AG08396 (cell line): ENCODE measurements around the gene PCSK9.

ENCODE experiments used
- DNase-seq: peaks from one replicate; pipeline ENCODE4 v3.0.0; 2012; ENCODE audit warnings: low spot score, mixed read lengths

Gene PCSK9

GRCh38 chr1:55039342-55040082, at the start of gene PCSK9:
Gene PCSK9, plus strand, starts transcription at chr1:55039548. Its CDS starts 290 bp downstream, at chr1:55039838.
- peak; percentile 48 for DNase-seq

DNA sequence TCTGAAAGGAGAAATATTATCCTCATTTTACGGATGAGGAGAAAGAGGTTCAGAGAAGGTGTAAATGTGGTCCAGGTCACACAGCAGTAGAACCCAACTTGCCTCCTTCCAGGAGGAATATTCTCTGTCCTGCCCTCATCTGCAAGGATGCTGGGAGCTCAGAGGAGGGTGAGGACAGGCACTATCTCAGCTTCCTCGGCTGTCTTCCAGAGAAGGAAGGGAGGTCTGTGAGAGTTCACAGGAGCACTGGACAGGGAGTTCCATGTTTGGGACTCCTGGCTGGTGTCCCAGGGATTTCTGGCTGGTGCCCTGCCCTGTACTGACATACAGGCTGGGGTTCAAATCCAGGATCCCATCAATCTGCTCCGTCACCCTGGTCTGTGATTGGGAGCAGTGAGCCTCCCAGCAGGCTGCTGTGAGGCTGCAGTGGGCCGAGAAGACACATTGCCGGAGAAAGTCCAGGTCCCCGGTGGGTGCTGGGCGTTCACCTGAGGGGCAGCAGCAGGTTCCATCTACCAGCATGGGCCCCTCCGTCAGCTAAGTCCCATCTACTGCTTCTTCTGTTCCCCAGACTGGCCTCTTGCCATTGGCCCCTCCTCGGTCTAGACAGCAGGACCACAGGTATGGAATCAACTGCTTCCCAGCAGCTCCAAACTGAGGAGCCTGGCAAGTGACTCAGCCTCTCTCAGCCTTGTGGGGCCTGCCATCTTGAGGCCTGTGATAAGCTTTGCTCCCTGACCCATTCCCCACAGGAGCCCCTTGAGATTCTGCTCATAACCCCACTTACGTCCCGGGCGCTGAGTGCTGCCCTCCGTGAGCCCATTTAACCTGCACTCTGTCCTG, 49.2 kb upstream of the PCSK9 start:
- no peak for DNase-seq

- no peak for DNase-seq
Observed at GRCh38 chr1:54990916-54991315, 48.4 kb upstream of the PCSK9 start.

DNA sequence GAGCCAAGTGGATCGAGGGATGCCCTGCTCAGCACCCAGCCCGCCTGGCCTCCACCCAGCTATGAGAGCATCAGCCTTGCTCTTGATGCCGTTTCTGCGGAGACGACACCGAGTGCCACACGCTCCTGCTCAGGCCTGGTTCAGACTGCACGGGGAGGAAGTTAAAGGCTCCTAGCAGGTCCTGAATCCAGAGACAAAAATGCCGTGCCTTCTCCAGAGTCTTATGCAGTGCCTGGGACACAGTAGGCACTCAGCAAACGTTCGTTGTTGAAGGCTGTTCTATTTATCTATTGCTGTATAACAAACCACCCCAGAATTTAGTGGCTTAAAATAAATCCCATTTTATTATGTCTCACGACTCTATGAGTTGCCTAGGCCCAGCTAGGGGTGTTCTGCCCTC, 47.4 kb upstream of the PCSK9 start:
- DNase-seq: no peak

DNA sequence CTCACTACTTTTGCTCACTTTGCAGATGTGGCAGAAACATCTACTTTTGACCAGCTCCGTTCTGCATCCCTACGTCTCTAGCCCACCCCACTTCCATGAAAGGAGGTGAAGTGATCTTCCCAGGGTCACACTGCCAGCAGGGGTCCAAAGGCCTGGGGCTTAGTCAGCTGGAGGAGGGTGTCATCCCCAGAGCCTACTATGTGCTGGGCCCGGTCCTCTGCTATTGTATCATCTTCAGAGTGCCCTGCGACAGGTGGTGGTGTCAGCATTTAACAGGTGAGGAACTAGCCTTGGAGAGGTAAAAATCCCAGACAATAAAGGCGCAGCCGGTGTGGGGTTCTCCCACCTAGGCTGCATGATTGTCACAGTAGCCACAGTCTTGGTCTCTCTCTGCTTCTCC, 46.2 kb upstream of the PCSK9 start:
- no peak for DNase-seq

DNA sequence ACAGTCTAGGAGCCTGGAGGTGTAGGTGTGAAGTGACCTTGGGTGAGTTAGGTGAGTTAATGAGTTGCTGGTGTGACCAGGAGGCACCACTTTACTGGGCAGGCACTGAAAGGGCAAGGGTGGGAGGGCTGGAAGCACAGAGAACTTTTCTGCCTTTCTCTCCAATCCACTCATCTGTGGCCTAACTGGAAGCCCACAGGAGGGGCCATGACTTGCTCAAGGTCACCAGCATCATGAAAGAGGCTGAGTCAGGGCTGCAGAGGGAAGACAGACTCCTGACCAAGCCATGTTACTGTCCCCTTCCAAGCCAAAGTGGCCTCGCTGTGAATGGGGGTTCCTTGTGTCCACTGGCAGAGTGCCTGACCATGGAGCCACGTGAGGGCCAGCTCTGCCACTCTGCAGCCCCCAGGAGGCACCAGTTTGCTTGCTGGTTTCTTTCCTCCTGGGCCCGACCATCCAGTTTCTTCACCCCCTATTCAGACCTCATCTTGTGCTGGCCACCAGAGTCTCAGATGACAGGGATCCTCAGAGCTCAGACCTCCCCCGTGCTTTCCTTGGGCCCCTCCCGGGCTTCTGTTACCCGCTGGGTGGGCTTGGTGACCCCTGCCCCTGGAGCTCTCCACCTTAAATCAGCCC, 44.9 kb upstream of the PCSK9 start:
- DNase-seq: no peak

DNA sequence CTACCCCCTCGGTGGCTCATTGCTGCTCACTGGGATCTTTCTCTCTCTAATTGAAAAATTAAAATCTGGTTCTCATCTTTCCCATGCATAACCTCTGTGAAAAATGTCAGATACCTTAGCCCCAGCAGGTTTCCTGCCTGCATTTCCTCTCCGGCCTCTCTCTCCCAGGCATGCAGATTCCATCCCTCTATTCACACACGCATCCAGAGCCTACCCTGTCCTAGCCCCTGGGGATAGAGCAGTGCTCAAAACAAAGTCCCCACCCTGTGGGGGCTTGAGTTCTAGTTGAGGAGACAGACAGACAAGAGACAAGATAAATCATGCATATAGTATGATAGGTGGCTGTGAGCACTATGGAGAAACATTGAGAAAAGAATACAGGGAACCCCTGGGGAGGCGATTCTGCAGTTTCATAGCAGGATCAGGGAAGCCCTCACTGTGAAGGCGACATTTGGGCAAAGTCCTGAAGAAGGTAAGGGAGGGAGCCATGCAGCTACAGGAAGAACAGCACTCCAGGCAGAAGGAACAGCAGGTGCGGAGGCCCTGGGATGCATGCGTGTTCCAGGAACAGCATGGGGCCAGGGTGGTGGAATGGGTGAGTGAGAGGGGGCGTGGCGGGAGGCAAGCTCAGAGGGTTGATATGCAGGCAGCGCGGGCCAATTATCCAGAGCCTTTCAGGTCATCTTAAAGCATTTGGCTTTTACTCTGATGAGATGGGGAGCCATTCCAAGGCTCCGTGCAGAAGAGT, 44.2 kb upstream of the PCSK9 start:
- no peak for DNase-seq

- no peak for DNase-seq
Observed at GRCh38 chr1:54995835-54996234, 43.5 kb upstream of the PCSK9 start.

DNA sequence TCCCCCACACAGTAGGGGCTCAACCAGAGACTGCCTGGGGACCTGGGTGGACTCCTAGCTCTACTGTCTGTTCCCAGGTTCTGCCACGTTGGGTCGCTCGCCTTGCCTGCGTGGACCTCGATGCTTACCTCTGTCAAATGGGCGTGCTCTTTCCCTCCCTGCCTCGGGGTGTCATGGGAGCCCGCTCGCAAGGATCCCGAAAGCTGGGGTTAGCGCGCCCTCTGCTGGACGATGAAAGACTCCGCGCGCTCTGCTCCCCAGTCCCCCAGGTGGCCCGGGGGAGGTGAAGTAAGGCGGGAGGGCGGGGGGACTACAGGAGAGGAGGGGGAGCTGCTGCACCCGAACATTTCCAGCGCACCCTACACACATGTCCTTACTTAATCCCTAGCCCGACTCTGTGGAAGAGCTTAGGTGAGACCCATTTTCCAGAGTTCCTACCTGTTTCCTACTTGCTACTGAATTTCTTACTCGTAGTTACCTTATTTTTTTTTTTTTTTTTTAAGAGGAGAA, 42.9 kb upstream of the PCSK9 start:
- peak; percentile 92 for DNase-seq

DNA sequence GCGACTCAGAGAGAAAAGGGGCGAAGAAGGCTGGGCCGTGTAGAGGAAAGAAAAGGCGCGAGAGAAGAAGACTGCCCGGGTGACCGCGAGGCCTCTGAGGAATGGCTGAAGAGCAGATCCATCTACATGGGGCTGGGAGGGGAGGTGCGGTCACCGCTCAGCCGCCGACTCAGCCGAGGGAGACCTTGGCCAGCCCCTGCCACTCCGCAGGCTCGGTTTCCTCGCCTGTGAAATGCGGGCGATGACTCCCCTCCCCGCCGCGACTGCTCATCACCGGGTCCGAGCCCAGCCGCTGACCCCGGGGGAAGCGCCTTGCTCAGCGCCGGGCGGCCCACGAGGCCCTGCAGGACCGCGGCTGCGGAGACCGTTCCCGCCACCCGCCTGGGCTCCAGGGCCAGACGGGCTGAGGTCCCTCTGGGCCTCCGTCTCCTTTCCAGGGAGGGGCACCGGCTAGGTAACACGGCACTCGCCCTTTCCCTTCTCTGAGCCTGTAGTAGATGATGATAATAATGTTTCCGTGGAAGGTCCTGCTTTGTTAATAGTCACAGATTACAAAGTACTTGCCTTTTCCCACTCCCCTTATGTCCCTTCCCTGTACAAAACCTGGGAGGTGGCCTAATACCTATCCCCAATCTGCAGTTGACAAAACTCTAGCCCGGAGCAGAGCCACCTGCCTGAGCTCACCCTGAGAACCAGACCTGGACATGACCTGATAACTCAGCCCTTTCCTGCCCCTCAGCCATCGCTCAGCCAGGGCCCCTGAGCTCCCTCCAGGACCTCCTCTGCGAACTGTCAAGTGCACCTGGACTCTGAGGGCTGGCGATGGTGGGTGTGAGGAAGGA, 42.3 kb upstream of the PCSK9 start:
- DNase-seq: peak; percentile 45

- no peak for DNase-seq
Observed at GRCh38 chr1:54997711-54997986, 41.7 kb upstream of the PCSK9 start.

DNA sequence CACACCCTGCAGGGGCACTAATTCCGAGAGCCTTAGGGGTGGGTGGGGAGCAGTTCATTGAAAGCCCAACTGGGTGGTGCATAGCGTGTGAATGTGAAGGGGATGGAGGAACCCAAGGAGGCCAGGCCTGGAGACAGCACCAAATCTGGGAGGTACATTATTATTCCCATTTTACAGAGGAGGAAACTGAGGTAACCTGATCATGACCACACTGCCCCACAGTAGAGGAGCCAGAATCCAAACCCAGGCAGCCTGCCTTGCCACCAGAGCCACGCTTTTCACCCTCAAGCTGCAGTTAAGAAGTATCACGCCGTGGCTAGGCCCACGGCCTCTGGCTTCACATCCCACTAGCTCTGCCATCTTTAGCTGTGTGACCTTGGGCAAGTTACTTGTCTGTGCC, 41.2 kb upstream of the PCSK9 start:
- DNase-seq: no peak

DNA sequence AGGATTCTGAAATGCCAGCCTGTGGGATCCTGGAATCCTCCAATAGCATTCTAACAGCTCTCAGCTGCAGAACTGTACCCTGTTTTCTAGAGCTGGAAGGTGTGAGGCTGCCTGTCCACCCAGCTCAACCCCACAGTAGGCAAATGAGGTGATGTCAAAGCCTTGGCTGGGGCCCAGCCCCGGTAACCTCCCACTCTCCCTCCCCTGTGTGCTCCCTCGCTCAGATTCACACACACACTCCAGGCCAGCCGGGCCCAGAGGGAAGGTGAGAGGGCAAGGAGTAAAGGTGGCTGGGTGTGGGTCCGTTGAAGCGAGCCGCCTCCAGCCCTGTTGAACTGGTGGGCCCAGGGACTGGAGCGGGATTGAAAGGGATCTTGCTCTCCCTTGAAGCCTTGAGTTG, 40.7 kb upstream of the PCSK9 start, which contains the start of gene BSND:
BSND (plus strand) TSS at position 257 of the 400 bp plus-strand sequence. CDS start 254 bp downstream, outside the sequence.
- DNase-seq: no peak

DNA sequence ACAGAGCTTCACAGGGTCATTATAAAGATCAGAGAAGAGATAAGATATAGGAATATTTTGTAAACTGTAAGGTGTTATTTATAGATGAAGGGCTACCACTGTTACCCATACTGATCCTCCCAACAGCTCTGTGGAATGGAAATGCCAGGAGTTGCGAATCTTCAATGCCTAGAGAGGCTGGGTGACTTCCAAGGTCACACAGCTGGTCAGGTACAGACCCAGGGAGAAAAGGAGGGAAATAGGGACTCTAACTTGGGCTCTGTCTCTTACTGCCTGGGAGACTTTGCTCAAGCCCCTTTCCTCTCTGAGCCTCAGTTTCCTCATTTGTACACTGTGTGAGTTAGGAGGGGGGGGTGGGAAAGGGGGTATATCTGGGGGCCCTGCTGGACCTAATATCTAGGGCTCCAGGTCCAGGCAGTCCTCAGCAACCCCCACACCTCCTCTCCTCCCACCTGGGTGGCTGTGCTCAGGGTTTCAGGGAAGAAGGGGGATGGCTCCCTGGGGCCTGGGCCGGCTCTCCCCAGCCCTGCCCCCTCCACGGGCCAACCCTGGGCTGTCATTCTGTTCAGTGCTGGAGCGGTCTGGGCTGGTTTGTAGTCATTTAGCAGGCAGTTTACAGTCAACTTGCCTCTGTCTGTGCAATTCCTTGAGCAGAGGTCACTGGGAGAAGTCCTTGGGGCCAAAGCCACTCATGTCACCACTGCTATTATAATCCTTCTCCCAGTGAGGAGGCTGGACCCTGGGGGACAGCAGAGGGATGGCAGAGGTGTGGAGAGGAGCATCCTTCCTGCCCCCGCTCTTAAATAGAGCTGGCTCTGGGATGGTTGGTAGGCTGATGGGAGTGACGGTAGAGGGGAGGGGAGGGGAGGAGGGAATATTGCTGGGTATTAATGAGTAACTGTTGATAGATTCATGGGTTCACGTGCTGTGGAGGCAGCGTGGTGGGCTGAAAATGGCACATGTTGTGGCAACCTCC, 39.0 kb upstream of the PCSK9 start:
- no peak for DNase-seq

- no peak for DNase-seq
Observed at GRCh38 chr1:55001311-55001710, 38.0 kb upstream of the PCSK9 start.

DNA sequence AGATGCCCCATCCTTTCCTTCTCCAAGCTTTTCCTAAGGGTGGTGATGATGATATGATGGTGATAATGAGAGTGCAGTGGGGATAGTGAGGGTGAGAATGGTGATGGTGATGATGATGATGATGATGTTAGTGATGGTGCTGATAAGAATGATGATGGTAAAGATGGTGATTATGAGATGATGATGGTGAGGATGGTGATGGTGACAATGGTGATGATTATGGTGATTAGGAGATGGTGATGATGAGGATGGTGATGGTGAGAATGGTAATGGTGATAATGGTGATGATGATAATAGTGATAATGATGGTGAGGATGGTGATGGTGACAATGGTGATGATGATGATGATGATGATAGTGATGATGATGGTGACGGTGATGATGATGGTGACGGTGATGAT, 36.7 kb upstream of the PCSK9 start:
- DNase-seq: no peak

GRCh38 chr1:55005351-55006140, 33.8 kb upstream of the PCSK9 start:
- DNase-seq: no peak

DNA sequence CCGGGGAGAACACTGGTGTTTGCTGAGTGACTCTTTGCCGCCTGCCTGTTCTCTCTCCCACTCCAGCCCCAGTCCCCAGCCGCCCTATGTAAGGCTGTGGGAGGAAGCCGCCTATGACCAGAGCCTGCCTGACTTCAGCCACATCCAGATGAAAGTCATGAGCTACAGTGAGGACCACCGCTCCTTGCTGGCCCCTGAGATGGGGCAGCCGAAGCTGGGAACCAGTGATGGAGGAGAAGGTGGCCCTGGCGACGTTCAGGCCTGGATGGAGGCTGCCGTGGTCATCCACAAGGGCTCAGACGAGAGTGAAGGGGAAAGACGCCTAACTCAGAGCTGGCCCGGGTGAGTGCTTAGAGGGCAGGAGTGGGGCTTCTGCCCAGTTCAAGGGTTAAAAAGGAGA, 32.4 kb upstream of the PCSK9 start:
- DNase-seq: no peak

GRCh38 chr1:55007625-55008024, 31.7 kb upstream of the PCSK9 start:
- peak; percentile 76 for DNase-seq
